GM12874 (cell line): ENCODE data around the gene CCDC194.

ENCODE experiments used
- CTCF ChIP-seq: IDR thresholded peaks from 2 replicates; pipeline ENCODE4 v1.5.1; 2011; ENCODE audit warnings: low read depth, mild to moderate bottlenecking, control low read depth, low read length, moderate library complexity; ENCODE audit not compliant: insufficient read depth

CCDC194 gene

GRCh38 chr19:17404621-17405249 lies 10.7 kb upstream of the CCDC194 start:
- no peak for TF ChIP-seq CTCF

DNA sequence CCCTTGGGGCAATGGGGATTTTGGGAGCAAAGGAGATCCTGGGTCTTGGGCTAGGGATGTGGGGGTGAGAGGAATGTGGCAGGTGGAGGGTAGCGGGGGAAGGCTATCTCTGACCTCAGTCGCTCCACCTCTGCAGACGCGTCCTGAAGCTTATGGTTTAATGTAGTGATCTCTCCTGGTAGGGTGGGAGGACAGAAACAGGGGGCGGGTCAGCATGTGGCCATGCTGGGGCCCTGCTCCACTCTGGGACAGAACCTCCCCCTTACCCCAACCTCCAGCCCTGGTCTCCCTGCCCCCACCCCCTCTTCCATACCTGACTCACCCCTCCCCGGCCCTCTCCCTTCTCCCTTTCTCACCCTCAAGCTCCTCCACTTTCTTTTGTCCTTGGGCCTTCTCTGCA lies 10.0 kb upstream of the CCDC194 start:
- no peak for TF ChIP-seq CTCF

DNA sequence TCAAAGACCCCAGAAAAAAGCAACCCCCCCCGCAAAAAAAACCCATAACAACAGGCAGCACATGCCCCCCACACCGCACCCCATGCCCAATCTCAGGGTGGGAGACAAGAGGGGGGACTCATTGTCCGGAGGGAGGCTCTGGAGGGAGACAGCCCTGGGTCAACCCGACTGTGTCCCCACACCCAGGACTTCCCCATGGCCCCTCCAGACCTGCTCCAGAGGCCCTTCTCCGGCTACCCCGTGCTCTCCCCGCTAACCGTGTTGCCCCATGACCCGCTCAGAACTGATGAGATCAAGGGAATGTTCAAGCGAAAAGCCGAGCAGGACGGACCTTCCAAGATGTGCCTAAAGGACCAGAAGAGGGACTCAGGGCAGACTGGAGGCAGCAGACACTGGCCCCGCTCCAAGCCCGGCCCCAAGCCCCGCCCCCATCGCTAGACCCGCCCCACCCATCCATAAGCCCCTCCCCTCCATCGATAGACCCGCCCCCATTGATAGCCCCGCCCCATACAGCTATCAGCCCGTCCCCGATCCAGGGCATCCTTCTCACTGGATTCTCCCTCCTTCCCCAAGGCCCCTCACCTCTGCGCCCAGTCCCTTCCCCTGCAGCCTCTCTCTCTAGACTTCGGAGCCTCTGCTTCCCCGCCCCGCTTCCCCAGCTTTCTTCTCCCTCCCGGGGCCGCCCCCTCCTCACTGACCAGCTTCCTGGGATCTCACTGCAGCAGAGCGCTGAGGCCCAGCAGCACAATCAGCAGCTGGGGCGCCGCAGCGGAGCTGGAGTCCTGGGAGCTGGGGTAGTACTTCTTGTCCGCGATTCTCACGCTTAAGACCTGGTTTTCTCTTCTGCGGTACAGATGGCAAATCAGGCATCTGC lies 9.2 kb upstream of the CCDC194 start:
- no peak for TF ChIP-seq CTCF

DNA sequence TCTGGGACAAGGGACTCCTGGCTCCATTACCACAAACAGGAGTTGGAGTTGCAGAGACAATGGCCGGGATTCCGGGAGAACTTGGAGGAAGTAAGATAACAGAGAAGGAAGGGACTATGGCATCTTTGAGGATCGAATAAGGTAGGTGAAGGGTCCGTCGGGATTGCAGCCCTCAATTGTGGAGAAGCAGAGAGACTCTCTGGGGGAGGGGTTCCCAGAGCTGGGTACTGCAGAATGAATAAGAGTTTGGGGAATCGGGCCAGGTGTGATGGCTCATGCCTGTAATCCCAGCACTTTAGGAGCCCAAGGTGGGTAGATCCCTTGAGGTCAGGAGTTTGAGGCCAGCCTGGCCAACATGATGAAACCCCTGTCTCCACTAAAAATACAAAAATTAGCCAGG lies 7.6 kb upstream of the CCDC194 start:
- no peak for TF ChIP-seq CTCF

GRCh38 chr19:17398902-17399527 lies 5.0 kb upstream of the CCDC194 start:
- TF ChIP-seq CTCF: no peak

GRCh38 chr19:17394891-17395415 lies 957 bp upstream of the CCDC194 start:
- peak; percentile 85 for TF ChIP-seq CTCF

GRCh38 chr19:17393002-17393401 lies 994 bp downstream of the CCDC194 start:
- TF ChIP-seq CTCF: no peak
